HCT116 (cell line): ENCODE data around the gene TSC1. TPM values are rescaled to one million over a fixed set of nuclear protein-coding genes. Genes with fewer than 3 reads are reported as not detected.

Source experiments
- ATAC-seq: fragments of 200-7000 bp; cut with Tn5 transposase; 2 replicates; pipeline ENCODE4 v1.9.1; 2020; ENCODE audit warnings: mild to moderate bottlenecking, moderate library complexity
- BruUV-seq: library from RNA; stranded (reverse); fragments of 400-500 nt; replicated peaks from 2 replicates; lab custom pipeline; 2021; lab: Mats Ljungman, UMichigan
- CTCF ChIA-PET: fragments of 300-600 bp; sonication (Branson Sonifier 250); formaldehyde crosslinking; loops from one replicate; lab custom pipeline; 2021; ENCODE audit warnings: antibody characterized with exemption; lab: Charles Lee
- POLR2A ChIA-PET: fragments of 300-600, 350-600 bp; sonication (Branson Sonifier 250); formaldehyde crosslinking; loops from one replicate; lab custom pipeline; 2021; ENCODE audit warnings: antibody characterized with exemption; lab: Charles Lee
- RAD21 ChIA-PET, 2 experiments: fragments of 300-600 bp; sonication (Branson Sonifier 250); formaldehyde crosslinking; loops; one replicate each; lab custom pipeline; 2023; ENCODE audit warnings: low total read pairs in 2 of 2; ENCODE audit not compliant: uncharacterized antibody in 2 of 2, unreplicated experiment in 2 of 2, low non-redundant PET in 1 of 2; lab: Charles Lee
- DNase-seq: peaks from one replicate; pipeline ENCODE4 v3.0.0-alpha.2; 2010; ENCODE audit warnings: low read depth, low spot score
- H2AFZ ChIP-seq: fragments of 200-600 bp; shearing (Covaris generic), sonication (generic); 2 replicates; pipeline ENCODE4 v1.6.1; 2017; ENCODE audit warnings: low read depth, mixed run types, mixed read lengths, antibody characterized with exemption, low read length; ENCODE audit not compliant: poor library complexity, severe bottlenecking
- H3K27ac ChIP-seq: 2 replicates; pipeline ENCODE4 v1.5.1; 2012; ENCODE audit warnings: low read depth, low read length
- H3K27me3 ChIP-seq: fragments of 200-600 bp; sonication (generic); 2 replicates; pipeline ENCODE4 v1.6.1; 2016; ENCODE audit warnings: mixed run types, low read length, mixed read lengths; ENCODE audit not compliant: insufficient read depth
- H3K36me3 ChIP-seq, 2 experiments: fragments of 200-500 bp in 1 of 2; fragments of 200-600 bp in 1 of 2; sonication (Bioruptor generic) in 1 of 2; sonication (generic) in 1 of 2; 2 replicates each; pipeline versions ENCODE4 v1.5.1 to v1.6.1; 2014 to 2016; ENCODE audit warnings: low read length in 2 of 2, inconsistent platforms in 1 of 2, mixed read lengths in 1 of 2, mixed run types in 1 of 2; ENCODE audit not compliant: insufficient read depth in 2 of 2, control insufficient read depth in 1 of 2
- H3K4me1 ChIP-seq, 2 experiments: fragments of 200-600 bp in 1 of 2; sonication (generic) in 1 of 2; 2 replicates each; pipeline versions ENCODE4 v1.5.1 to v1.6.1; 2012 to 2017; ENCODE audit warnings: low read length in 2 of 2, inconsistent platforms in 1 of 2, mild to moderate bottlenecking in 1 of 2, mixed read lengths in 1 of 2, mixed run types in 1 of 2, moderate library complexity in 1 of 2; ENCODE audit not compliant: insufficient read depth in 2 of 2, control insufficient read depth in 1 of 2
- H3K4me2 ChIP-seq: fragments of 200-600 bp; sonication (generic); 2 replicates; pipeline ENCODE4 v1.6.1; 2017; ENCODE audit warnings: mixed run types, low read length, mixed read lengths
- H3K4me3 ChIP-seq, 2 experiments: fragments of 200-600 bp in 1 of 2; sonication (generic) in 1 of 2; replicated peaks in 1 of 2; 2 replicates each; pipeline ENCODE4 v1.5.1; 2011 to 2016; ENCODE audit warnings: low read length in 2 of 2, control low read depth in 1 of 2, low read depth in 1 of 2, mild to moderate bottlenecking in 1 of 2, mixed read lengths in 1 of 2, mixed run types in 1 of 2
- H3K79me2 ChIP-seq: fragments of 200-600 bp; sonication (generic); 2 replicates; pipeline ENCODE4 v1.6.1; 2017; ENCODE audit warnings: mild to moderate bottlenecking, mixed run types, low read length, moderate library complexity, mixed read lengths; ENCODE audit not compliant: insufficient read depth
- H3K9ac ChIP-seq: fragments of 200-600 bp; sonication (generic); 2 replicates; pipeline ENCODE4 v1.6.1; 2016; ENCODE audit warnings: low read length, mixed read lengths
- H3K9me2 ChIP-seq: fragments of 200-600 bp; sonication (generic), shearing (Covaris generic); 2 replicates; pipeline ENCODE4 v1.6.1; 2017; ENCODE audit warnings: mixed run types, mild to moderate bottlenecking, moderate library complexity; ENCODE audit not compliant: insufficient read depth
- H3K9me3 ChIP-seq, 2 experiments: fragments of 200-500 bp in 1 of 2; fragments of 200-600 bp in 1 of 2; sonication (Bioruptor generic) in 1 of 2; sonication (generic) in 1 of 2; 2 replicates each; pipeline ENCODE4 v1.6.1; 2014 to 2017; ENCODE audit warnings: low read length in 2 of 2, mixed read lengths in 2 of 2, inconsistent platforms in 1 of 2, low read depth in 1 of 2, mild to moderate bottlenecking in 1 of 2, mixed run types in 1 of 2, moderate library complexity in 1 of 2; ENCODE audit not compliant: control insufficient read depth in 1 of 2, insufficient read depth in 1 of 2
- H4K20me1 ChIP-seq: fragments of 200-600 bp; sonication (generic), shearing (Covaris generic); 2 replicates; pipeline ENCODE4 v1.6.1; 2017; ENCODE audit warnings: mixed run types, mild to moderate bottlenecking, moderate library complexity; ENCODE audit not compliant: insufficient read depth
- ATF3 ChIP-seq: IDR thresholded peaks from 2 replicates; pipeline ENCODE4 v1.6.1; 2012
- CEBPB ChIP-seq: IDR thresholded peaks from 2 replicates; pipeline ENCODE4 v1.6.1; 2012; ENCODE audit warnings: low read depth
- ELF1 ChIP-seq: IDR thresholded peaks from 2 replicates; pipeline ENCODE4 v1.6.1; 2012; ENCODE audit warnings: low read depth, borderline replicate concordance
- FOSL1 ChIP-seq: IDR thresholded peaks from 2 replicates; pipeline ENCODE4 v1.6.1; 2012; ENCODE audit warnings: low read depth
- MAX ChIP-seq: IDR thresholded peaks from 2 replicates; pipeline ENCODE4 v1.6.1; 2012
- POLR2A ChIP-seq: IDR thresholded peaks from 2 replicates; pipeline ENCODE4 v1.7.0; 2011; ENCODE audit warnings: borderline replicate concordance; ENCODE audit not compliant: insufficient read depth, insufficient read length; ENCODE audit errors: extremely low read depth
- POLR2AphosphoS5 ChIP-seq: IDR thresholded peaks from 2 replicates; pipeline ENCODE4 v1.6.1; 2011; ENCODE audit warnings: mild to moderate bottlenecking, low read depth, low read length, moderate library complexity
- RAD21 ChIP-seq: IDR thresholded peaks from 2 replicates; pipeline ENCODE4 v1.6.1; 2012; ENCODE audit warnings: low read depth, mild to moderate bottlenecking
- SRF ChIP-seq: IDR thresholded peaks from 2 replicates; pipeline ENCODE4 v1.6.1; 2012; ENCODE audit warnings: low read depth
- TCF7L2 ChIP-seq: IDR thresholded peaks from 2 replicates; pipeline ENCODE4 v1.7.0; 2011; ENCODE audit warnings: borderline replicate concordance, inconsistent platforms; ENCODE audit not compliant: insufficient read depth, insufficient read length; ENCODE audit errors: extremely low read depth
- ZNF274 ChIP-seq: fragments of 200-500 bp; sonication (Bioruptor generic); IDR thresholded peaks from 2 replicates; pipeline ENCODE4 v1.6.1; 2014; ENCODE audit warnings: mild to moderate bottlenecking, low read depth, low read length, inconsistent platforms
- intact Hi-C: fragments of 100-400 bp; cut with micrococcal nuclease; formaldehyde crosslinking; loops from 2 replicates; pipeline ENCODE4 v1.10.0; 2022
- total RNA-seq: library from RNA; stranded (reverse); gene quantifications from one replicate; pipeline ENCODE4 v1.2.1, GENCODE V29; 2021; ENCODE audit not compliant: unreplicated experiment

The TSC1 gene
- total RNA-seq, 1 experiment from 2014 or later = 34.5 TPM

DNA sequence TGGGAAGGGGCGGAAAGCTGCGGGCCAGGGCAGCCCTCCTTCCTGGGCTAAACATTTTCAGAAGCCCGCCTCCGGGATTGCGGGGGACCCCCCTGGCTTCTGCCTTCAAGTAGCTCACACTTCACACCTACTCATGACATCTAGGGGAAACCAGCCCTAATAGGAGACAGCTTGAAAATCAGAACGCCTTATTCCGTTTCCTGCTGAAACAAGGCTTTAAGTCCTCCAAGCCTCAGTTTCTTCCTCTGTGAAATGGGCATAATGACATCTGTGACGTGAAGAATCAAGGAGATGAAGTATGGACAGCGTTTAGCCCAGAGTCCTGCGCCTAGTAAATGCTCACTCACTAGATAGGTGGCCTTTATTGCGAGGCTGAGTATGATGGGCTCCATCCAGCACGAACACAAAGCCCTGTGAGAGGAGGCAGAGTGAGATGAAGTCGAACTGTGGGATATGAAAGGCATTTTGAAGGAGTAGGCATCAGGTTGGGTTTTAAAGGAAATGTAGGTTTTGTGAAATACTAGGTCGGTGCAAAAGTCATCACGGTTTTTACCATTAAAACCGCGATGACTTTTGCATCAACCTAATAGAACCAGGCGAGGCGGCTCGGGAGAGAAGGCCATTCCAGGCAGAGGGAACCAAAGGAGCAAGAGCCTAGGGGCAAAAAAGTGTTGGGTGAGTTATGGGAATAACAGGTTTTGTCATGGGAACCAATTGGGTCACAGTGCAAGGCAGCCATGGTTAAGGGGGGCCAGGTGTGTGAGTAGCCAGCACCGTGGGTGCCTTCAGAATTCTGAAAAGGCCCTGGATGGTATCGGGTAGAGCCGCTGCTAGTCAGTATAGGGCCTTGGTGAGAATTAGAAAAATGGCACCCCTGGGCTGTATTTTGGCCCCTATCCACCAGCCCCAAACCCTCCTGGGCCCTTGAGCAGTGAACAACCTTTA, 1.0 kb upstream of the TSC1 start:
- no peak for DNase-seq
- Histone ChIP-seq H3K9ac (peak overlapping the region; percentile 93), H4K20me1 (no peaks in the 10 kb centered on the region), H3K27ac (peak overlapping the region; percentile 87; the same call in 1 of the 2 replicates), H2AFZ (peak overlapping the region; percentile 22), H3K9me2 (no peaks in the 10 kb centered on the region), H3K79me2 (peaks cover 33% of the 10 kb centered on the region), H3K4me1 (peaks cover 7 to 30% of the 10 kb centered on the region in 2 experiments; a peak in 3 of 4 replicates), H3K36me3 (no peaks in the 10 kb centered on the region), H3K4me3 (peak overlapping the region; percentile 54 to 95), H3K9me3 (no peaks in the 10 kb centered on the region), H3K4me2 (peak overlapping the region; percentile 92), H3K27me3 (no peaks in the 10 kb centered on the region)
- ATAC-seq = no peak
- TF ChIP-seq MAX = 0 out of 2 replicates have a peak, but pooled peaks have one; percentile 2
- no peak for TF ChIP-seq SRF
- BruUV-seq = TSS peak; percentile 97
- intact Hi-C loops = no loop called here
- POLR2A ChIA-PET = interaction anchor here (1.6 kb wide), 1 partner anchor 85 kb away, joined by 3 read pairs; the partner anchor contains the start of gene GTF3C5
- CTCF ChIA-PET = interaction anchor here (0.7 to 1.1 kb wide), 3 partner anchors 77 to 301 kb away, joined by 3 read pairs; no protein-coding TSS in a partner anchor
- RAD21 ChIA-PET = interaction anchor here in 1 of 2 experiments (0.7 kb wide), 1 partner anchor 574 kb away, joined by 8 read pairs; no protein-coding TSS in a partner anchor

- H3K9me2 ChIP-seq = no peaks in the 10 kb centered on the region
- no peak for TF ChIP-seq POLR2A
- no peak for TF ChIP-seq CEBPB
- no peak for TF ChIP-seq POLR2AphosphoS5
- TF ChIP-seq TCF7L2 = no peak
- no peak for TF ChIP-seq ELF1
- TF ChIP-seq ZNF274 = no peak
- TF ChIP-seq RAD21 = no peak
- TF ChIP-seq FOSL1 = no peak
- no peak for TF ChIP-seq ATF3
- intact Hi-C loops = no loop called here
- H3K79me2 ChIP-seq = peaks cover 47% of the 10 kb centered on the region
- H3K9ac ChIP-seq = peak overlapping the region; percentile 93
- CTCF ChIA-PET = no interaction called here
- H3K4me3 ChIP-seq = peak overlapping the region; percentile 93 to 95
- peak overlapping the region; percentile 92 for H3K4me2 ChIP-seq
- POLR2A ChIA-PET = interaction anchor here (1.6 kb wide), 1 partner anchor 87 kb away, joined by 3 read pairs; the partner anchor contains the start of gene GTF3C5
- peak; percentile 2; the same call in 1 of the 2 replicates for ATAC-seq
- no peak overlapping the region for H2AFZ ChIP-seq
- H3K27ac ChIP-seq = peak overlapping the region; percentile 87; the same call in 1 of the 2 replicates
- H3K36me3 ChIP-seq = no peaks in the 10 kb centered on the region
- no peaks in the 10 kb centered on the region for H3K27me3 ChIP-seq
- H3K9me3 ChIP-seq = no peaks in the 10 kb centered on the region
- TSS peak; percentile 63 for BruUV-seq
- no peak for DNase-seq
- RAD21 ChIA-PET = no interaction called here
- H3K4me1 ChIP-seq = peaks cover 7 to 30% of the 10 kb centered on the region in 2 experiments; a peak in 3 of 4 replicates
- no peaks in the 10 kb centered on the region for H4K20me1 ChIP-seq
Measured at GRCh38 chr9:132943651-132944293, 644 bp downstream of the TSC1 start.
